NCI-H1930 (cell line): Measurements from ENCODE around the gene FYN.

Source experiments
- DNase-seq, 2 experiments: peaks; one replicate each; lab custom pipeline; 2025; lab: John Stamatoyannopoulos, UW

Gene FYN

DNA sequence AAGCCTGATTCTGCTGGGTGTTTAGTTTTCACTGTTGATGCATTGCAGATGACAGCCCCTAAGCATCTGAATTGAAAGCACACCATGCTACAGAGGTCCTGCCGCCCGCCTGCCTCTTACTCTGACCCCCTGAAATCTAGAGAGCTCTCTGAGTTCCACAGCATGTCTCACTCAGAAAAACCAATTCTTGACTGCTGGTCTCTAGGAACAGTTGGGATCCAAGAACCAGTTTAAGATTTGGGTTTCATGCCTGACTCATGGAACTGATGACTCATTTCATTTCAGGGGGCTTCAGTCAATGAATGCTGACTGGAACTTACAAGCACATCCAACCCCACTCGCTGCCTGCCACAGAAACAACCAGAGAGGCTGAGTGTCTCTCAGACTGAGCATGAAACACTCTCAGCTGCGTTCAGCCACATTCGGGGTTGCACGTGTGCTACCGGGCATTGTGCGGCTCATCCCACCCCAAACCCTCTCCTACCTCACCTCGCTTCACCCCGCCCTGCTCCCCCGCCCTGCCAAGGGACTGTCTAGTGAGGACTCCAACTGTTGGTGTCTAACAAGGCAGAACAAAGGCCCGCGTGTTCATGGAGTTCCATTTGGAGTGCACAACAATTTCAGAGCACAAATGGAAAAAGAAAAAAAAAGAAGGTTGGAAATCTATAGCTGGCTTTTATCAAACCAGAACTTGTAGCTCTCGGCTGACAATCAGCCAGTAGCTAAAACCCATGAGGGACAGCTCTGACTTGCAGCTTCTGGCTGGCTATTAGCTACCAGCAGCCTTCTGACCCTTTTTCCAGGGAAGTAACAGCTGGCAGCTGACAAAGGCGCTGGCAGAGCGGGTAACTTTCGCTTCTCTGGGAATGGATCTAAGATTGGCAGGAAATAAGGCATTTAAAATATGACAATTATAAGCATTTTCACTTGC is 247.5 kb downstream of the FYN start:
- DNase-seq = no peak

DNA sequence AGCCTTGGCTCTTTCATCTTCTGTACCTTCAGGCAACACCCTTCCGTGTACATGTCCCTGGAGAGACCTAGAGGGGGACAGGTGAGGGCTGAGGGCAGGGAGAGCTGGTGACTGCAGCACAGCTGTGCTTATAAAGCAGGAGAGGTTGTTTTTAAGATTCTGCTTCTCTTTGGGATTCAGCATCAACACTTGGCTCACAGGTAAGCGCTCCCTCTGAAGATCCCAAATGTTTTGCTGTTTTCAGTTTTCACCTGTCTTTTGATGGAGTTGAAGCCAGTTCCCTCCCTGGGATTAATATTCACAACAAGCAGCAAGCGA is 248.2 kb downstream of the FYN start:
- no peak for DNase-seq

GRCh38 chr6:111624401-111625098 is 248.7 kb downstream of the FYN start:
- no peak for DNase-seq

- DNase-seq = no peak
These were observed 250.1 kb downstream of the FYN start for GRCh38 chr6:111623046-111623718.

DNA sequence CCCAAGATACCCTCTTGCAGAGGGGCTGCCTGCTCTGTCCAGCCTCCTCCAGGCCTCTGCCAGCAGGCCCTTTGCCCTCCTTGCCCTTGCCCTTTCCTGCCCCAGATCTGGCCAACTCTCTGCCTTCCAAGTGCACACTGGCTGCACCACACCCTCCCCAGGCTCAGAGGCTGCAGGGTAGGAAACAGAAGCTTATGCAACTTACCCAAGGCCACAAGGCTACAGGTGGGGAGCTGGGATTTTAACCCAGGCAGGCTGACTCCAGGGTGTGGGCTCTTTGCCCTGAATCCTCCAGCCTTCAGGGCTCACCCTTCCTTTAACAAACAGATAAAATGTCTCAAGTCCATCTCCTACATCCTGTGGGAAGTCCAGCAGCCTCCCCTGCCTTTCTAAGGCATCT is 253.1 kb downstream of the FYN start:
- DNase-seq = no peak

DNA sequence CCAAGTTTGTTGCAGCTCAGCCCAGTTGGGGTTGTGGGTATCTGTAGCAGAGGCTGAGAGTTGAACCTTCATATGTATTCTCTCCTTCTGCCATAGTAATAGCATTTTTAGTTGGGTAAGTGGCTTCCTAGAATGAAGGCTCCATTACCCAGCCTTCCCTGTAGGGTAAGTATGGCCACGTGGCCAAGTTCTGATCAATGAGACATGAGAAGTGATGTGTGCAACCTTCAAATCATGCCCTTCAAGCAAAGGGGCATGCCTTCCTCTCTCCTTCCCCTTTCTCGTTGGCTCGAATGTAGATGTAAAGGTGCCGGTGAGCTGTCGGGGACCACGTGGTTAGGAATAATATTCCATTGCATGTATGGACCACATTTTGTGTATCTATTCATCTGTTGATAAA is 254.8 kb downstream of the FYN start:
- no peak for DNase-seq

DNA sequence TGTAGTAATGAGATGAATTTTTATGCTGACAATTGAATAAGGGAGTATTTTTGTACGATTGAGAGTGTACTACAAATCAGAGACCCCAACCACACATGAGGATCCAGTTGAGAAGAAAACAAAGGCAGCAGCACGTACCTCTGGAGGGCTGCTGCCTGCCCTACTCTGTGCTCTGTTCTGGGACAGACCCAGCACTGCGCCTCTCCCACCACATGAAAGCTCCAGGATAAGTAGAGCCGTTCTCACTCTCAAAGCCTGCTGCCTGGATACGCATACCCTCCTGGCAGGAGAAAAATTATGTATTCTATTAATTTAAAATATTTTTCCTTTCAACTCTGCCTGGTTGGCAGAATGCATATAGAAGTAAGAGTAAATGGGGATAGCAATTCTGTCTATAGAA is 256.1 kb downstream of the FYN start:
- DNase-seq = no peak

DNA sequence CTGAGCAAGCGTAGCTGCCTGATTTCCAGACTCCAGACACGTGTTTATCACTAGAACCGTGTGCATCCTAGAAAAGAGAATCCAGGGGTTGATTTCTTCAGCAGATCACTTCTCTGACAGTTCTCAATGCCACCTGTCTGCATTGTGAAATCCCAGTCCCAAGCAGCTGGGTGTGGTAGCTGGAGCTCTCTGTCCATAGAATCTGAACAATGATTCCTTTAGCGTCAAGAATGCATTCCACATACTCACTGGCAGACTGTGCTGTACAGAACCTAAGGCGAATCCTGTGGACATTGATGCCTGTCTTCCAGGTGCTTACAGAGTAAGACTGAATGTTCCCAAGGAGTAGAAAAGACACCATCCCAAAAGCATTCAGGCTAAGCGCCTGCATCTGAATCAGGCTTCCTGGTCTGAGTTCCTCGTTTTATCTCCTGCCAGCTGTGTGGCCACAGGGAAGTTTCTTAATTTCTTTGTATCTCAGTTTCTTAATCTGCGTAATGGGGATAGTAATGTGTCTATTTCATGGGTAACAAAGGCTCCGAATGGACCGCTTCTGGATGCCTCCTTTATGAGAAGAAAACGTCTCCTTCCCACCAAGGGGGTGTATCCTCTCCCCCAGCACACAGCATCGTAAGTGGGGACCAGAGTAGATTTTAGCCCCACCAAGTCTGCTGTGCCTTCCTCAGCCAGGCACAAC is 257.2 kb downstream of the FYN start:
- DNase-seq = no peak

GRCh38 chr6:111614833-111615582 is 258.2 kb downstream of the FYN start:
- DNase-seq = no peak

DNA sequence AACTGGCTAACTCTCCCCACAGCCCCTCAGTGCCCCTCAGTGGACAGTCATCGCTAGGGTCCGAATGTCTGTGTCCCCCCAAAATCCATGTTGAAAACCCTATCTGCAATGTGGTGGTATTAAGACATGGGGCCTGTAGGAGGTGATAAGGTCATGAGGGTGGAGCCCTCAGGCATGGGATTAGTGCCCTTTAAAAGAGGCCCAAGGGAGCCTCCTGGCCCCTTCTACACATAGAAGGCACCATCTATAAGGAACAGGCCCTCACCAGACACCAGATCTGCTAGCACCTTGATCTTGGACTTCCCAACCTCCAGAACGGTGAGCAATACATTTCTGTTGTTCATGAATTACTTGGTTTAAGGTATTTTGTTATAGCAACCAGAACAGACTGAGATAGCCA is 260.9 kb downstream of the FYN start:
- no peak for DNase-seq

DNA sequence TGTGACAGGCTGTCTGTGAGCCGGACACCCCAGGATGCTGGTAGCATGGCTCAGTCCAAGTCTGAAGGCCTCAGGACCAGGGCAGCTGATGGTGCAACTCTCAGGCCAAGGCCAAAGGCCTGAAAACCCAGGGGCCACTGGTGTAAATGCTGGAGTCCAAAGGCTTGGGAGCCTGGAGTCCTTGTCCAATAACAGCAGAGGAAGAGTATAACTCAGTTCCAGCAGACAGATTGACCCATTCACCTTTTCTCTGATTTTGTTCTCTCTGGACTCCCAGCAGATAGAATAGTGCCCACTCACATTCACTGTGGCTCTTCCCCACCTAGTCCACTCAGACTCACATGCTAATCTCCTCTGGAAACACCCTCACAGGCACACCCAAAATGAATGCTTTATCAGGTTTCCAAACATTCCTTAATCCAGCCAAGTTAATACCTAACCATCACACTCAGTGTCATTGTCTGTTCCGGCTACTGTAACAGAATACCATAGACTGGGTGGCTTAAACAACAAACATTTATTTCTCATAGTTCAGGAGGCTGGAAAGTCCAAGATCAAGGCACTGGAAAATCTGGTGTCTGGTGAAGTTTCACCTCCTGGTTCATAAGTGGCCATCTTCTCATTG is 262.6 kb downstream of the FYN start:
- DNase-seq = no peak
